HepG2 (cell line): ENCODE measurements around the gene AP1AR. TPM values are rescaled to one million over a fixed set of nuclear protein-coding genes. Genes with fewer than 3 reads are reported as not detected.

Experiments
- GABPA ChIP-seq, 2 experiments: IDR thresholded peaks; 2 replicates each; pipeline ENCODE4 v1.6.1; 2011 to 2016; ENCODE audit warnings: low read depth in 2 of 2, low read length in 1 of 2, missing biosample characterization in 1 of 2, missing genetic modification characterization in 1 of 2
- GABPB1 ChIP-seq: IDR thresholded peaks from 2 replicates; pipeline ENCODE4 v1.6.1; 2016; ENCODE audit warnings: mild to moderate bottlenecking, missing genetic modification reagents, moderate library complexity, missing compliant biosample characterization
- GATAD1 ChIP-seq: IDR thresholded peaks from 2 replicates; pipeline ENCODE4 v1.6.1; 2016; ENCODE audit warnings: missing genetic modification reagents, missing compliant biosample characterization
- KAT2B ChIP-seq: fragments of 150-350 bp; IDR thresholded peaks from 2 replicates; pipeline ENCODE4 v1.6.1; 2014; ENCODE audit warnings: low read depth, low read length, borderline replicate concordance
- KDM3A ChIP-seq: IDR thresholded peaks from 2 replicates; pipeline ENCODE4 v1.6.1; 2018; ENCODE audit warnings: low read depth, missing compliant biosample characterization
- RNF2 ChIP-seq: fragments of 450-650 bp; conservative IDR thresholded peaks from 2 replicates; pipeline ENCODE4 v1.6.1; 2016; ENCODE audit warnings: low read depth
- SPEN ChIP-seq: sonication (generic); formaldehyde crosslinking; IDR thresholded peaks from 2 replicates; pipeline ENCODE4 v1.5.1; 2020; ENCODE audit warnings: low read depth, mild to moderate bottlenecking, missing genetic modification reagents
- THAP11 ChIP-seq: IDR thresholded peaks from 2 replicates; pipeline ENCODE4 v1.6.1; 2016; ENCODE audit warnings: missing biosample characterization, missing genetic modification reagents
- ZKSCAN8 ChIP-seq: IDR thresholded peaks from 2 replicates; pipeline ENCODE4 v1.6.1; 2016; ENCODE audit warnings: borderline replicate concordance, missing genetic modification reagents, missing compliant biosample characterization
- ZNF335 ChIP-seq: sonication (generic); formaldehyde crosslinking; IDR thresholded peaks from 2 replicates; pipeline ENCODE4 v1.4.0; 2020; ENCODE audit warnings: missing genetic modification reagents
- ZNF33B ChIP-seq: sonication (generic); formaldehyde crosslinking; IDR thresholded peaks from 2 replicates; pipeline ENCODE4 v1.5.1; 2020; ENCODE audit warnings: mild to moderate bottlenecking, missing genetic modification reagents
- ZNF496 ChIP-seq: sonication (generic); formaldehyde crosslinking; IDR thresholded peaks from 2 replicates; pipeline ENCODE4 v1.8.1; 2023; ENCODE audit warnings: mild to moderate bottlenecking, moderate library complexity, missing genetic modification reagents; ENCODE audit not compliant: insufficient replicate concordance
- ZNF564 ChIP-seq: sonication (generic); formaldehyde crosslinking; IDR thresholded peaks from 2 replicates; pipeline ENCODE4 v1.8.1; 2023; ENCODE audit warnings: mild to moderate bottlenecking, missing genetic modification reagents
- ZNF598 ChIP-seq: sonication (generic); formaldehyde crosslinking; IDR thresholded peaks from 2 replicates; pipeline ENCODE4 v1.5.1; 2020; ENCODE audit warnings: mild to moderate bottlenecking, missing genetic modification reagents, borderline replicate concordance
- polyA plus RNA-seq, 8 experiments: library from polyadenylated mRNA; depleted of rRNA in 3 of 8; stranded (reverse) in 7 of 8; unstranded in 1 of 8; fragments of >200 nt; fragmentation: Illumina TruSeq in 4 of 8; extraction: Trizol in 4 of 8; gene quantifications; 2 replicates each; pipeline versions ENCODE4 v1.2.1 to v1.2.3, GENCODE V29; 2011 to 2016; ENCODE audit warnings: low read depth in 4 of 8, missing spikeins in 1 of 8, mixed read lengths in 1 of 8; ENCODE audit not compliant: insufficient read depth in 1 of 8
- total RNA-seq, 5 experiments: library from RNA; depleted of rRNA; stranded (reverse); fragments of >200 nt; fragmentation: Illumina TruSeq; extraction: Trizol; gene quantifications; 2 replicates each; pipeline ENCODE4 v1.2.3, GENCODE V29; 2016; ENCODE audit warnings: low read depth in 1 of 5
- TF ChIP-seq, protein P1 (sequence below): IDR thresholded peaks from 2 replicates; pipeline ENCODE4 v1.4.0; 2020; ENCODE audit warnings: mild to moderate bottlenecking, missing genetic modification reagents
- TF ChIP-seq, protein P2 (sequence below): IDR thresholded peaks from 2 replicates; pipeline ENCODE4 v1.6.1; 2016; ENCODE audit warnings: low read depth
- TF ChIP-seq, protein P3 (sequence below): sonication (generic); formaldehyde crosslinking; IDR thresholded peaks from 2 replicates; pipeline ENCODE4 v1.4.0; 2020; ENCODE audit warnings: missing genetic modification reagents, mild to moderate bottlenecking, borderline replicate concordance
- TF ChIP-seq, protein P4 (sequence below): sonication (generic); formaldehyde crosslinking; IDR thresholded peaks from 2 replicates; pipeline ENCODE4 v1.5.0; 2020; ENCODE audit warnings: missing genetic modification reagents
- TF ChIP-seq, protein P5 (sequence below): sonication (generic); formaldehyde crosslinking; IDR thresholded peaks from 2 replicates; pipeline ENCODE4 v1.5.0; 2020; ENCODE audit warnings: missing genetic modification reagents

The AP1AR gene
- total and polyA plus RNA-seq, 2 of the 13 experiments (the other 11 are each of a cell fraction or from before 2014, with no cell fraction given) = 24.9 to 39.9 TPM

DNA sequence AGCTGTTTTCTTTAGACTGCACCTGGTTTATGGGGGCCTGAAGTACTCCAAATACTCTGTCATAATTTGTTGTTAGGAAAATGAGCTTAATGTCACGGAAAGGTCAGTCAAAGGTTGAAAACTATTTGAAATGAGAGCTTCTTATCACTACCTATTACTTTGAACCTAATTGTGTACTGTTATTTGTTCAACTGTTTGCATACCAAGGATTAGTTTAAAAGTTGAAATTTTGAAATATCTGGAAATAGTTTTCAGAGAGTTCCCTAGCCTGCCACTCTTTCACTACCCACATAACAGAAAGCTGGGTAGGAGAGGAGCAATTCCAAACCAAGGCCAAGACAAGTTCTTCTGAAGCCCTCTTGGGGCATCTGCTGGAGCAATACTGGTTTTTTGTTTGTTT is 28.0 kb upstream of the AP1AR start (continued):
- TF ChIP-seq, protein P1, sequence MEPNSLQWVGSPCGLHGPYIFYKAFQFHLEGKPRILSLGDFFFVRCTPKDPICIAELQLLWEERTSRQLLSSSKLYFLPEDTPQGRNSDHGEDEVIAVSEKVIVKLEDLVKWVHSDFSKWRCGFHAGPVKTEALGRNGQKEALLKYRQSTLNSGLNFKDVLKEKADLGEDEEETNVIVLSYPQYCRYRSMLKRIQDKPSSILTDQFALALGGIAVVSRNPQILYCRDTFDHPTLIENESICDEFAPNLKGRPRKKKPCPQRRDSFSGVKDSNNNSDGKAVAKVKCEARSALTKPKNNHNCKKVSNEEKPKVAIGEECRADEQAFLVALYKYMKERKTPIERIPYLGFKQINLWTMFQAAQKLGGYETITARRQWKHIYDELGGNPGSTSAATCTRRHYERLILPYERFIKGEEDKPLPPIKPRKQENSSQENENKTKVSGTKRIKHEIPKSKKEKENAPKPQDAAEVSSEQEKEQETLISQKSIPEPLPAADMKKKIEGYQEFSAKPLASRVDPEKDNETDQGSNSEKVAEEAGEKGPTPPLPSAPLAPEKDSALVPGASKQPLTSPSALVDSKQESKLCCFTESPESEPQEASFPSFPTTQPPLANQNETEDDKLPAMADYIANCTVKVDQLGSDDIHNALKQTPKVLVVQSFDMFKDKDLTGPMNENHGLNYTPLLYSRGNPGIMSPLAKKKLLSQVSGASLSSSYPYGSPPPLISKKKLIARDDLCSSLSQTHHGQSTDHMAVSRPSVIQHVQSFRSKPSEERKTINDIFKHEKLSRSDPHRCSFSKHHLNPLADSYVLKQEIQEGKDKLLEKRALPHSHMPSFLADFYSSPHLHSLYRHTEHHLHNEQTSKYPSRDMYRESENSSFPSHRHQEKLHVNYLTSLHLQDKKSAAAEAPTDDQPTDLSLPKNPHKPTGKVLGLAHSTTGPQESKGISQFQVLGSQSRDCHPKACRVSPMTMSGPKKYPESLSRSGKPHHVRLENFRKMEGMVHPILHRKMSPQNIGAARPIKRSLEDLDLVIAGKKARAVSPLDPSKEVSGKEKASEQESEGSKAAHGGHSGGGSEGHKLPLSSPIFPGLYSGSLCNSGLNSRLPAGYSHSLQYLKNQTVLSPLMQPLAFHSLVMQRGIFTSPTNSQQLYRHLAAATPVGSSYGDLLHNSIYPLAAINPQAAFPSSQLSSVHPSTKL = peak; percentile 73
- TF ChIP-seq KAT2B (no peak), SPEN (no peak), GATAD1 (no peak), KDM3A (CRISPR knock-in tag) (no peak), ZNF335 (CRISPR knock-in tag) (no peak), ZNF33B (CRISPR knock-in tag) (no peak), GABPB1 (no peak), ZNF496 (CRISPR knock-in tag) (no peak), ZNF564 (CRISPR knock-in tag) (no peak), THAP11 (CRISPR knock-in tag) (0 out of 2 replicates have a peak, but pooled peaks have one; percentile 25), GABPA (IDR thresholded peaks at IDR 0.05; ENCODE audit: low read depth, low read length) (no peak), GABPA (CRISPR knock-in tag; IDR thresholded peaks at IDR 0.05; ENCODE audit: low read depth) (no peak), ZNF598 (CRISPR knock-in tag) (no peak), RNF2 (no peak), ZKSCAN8 (no peak)
- TF ChIP-seq, protein P2, sequence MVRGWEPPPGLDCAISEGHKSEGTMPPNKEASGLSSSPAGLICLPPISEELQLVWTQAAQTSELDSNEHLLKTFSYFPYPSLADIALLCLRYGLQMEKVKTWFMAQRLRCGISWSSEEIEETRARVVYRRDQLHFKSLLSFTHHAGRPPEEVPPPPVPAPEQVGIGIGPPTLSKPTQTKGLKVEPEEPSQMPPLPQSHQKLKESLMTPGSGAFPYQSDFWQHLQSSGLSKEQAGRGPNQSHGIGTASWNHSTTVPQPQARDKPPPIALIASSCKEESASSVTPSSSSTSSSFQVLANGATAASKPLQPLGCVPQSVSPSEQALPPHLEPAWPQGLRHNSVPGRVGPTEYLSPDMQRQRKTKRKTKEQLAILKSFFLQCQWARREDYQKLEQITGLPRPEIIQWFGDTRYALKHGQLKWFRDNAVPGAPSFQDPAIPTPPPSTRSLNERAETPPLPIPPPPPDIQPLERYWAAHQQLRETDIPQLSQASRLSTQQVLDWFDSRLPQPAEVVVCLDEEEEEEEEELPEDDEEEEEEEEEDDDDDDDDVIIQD = 0 out of 2 replicates have a peak, but pooled peaks have one; percentile 42
- TF ChIP-seq, protein P3, sequence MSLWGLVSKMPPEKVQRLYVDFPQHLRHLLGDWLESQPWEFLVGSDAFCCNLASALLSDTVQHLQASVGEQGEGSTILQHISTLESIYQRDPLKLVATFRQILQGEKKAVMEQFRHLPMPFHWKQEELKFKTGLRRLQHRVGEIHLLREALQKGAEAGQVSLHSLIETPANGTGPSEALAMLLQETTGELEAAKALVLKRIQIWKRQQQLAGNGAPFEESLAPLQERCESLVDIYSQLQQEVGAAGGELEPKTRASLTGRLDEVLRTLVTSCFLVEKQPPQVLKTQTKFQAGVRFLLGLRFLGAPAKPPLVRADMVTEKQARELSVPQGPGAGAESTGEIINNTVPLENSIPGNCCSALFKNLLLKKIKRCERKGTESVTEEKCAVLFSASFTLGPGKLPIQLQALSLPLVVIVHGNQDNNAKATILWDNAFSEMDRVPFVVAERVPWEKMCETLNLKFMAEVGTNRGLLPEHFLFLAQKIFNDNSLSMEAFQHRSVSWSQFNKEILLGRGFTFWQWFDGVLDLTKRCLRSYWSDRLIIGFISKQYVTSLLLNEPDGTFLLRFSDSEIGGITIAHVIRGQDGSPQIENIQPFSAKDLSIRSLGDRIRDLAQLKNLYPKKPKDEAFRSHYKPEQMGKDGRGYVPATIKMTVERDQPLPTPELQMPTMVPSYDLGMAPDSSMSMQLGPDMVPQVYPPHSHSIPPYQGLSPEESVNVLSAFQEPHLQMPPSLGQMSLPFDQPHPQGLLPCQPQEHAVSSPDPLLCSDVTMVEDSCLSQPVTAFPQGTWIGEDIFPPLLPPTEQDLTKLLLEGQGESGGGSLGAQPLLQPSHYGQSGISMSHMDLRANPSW = no peak
- TF ChIP-seq, protein P4, sequence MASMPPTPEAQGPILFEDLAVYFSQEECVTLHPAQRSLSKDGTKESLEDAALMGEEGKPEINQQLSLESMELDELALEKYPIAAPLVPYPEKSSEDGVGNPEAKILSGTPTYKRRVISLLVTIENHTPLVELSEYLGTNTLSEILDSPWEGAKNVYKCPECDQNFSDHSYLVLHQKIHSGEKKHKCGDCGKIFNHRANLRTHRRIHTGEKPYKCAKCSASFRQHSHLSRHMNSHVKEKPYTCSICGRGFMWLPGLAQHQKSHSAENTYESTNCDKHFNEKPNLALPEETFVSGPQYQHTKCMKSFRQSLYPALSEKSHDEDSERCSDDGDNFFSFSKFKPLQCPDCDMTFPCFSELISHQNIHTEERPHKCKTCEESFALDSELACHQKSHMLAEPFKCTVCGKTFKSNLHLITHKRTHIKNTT = no peak
- TF ChIP-seq, protein P5, sequence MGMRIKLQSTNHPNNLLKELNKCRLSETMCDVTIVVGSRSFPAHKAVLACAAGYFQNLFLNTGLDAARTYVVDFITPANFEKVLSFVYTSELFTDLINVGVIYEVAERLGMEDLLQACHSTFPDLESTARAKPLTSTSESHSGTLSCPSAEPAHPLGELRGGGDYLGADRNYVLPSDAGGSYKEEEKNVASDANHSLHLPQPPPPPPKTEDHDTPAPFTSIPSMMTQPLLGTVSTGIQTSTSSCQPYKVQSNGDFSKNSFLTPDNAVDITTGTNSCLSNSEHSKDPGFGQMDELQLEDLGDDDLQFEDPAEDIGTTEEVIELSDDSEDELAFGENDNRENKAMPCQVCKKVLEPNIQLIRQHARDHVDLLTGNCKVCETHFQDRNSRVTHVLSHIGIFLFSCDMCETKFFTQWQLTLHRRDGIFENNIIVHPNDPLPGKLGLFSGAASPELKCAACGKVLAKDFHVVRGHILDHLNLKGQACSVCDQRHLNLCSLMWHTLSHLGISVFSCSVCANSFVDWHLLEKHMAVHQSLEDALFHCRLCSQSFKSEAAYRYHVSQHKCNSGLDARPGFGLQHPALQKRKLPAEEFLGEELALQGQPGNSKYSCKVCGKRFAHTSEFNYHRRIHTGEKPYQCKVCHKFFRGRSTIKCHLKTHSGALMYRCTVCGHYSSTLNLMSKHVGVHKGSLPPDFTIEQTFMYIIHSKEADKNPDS = 0 out of 2 replicates have a peak, but pooled peaks have one; percentile 25
